Pancreas (tissue), 10 donors: ENCODE measurements around the gene IMPG2. TPM values are rescaled to one million over a fixed set of nuclear protein-coding genes. Genes with fewer than 3 reads are reported as not detected.

ENCODE experiments used
- ATAC-seq, 4 donors: fragments of 200-7000 bp; cut with Tn5 transposase; one replicate each; pipeline versions ENCODE4 v1.8.0 to v1.9.1; 2020; ENCODE audit warnings: mild to moderate bottlenecking in 4 of 4, moderate library complexity in 4 of 4
- DNase-seq, 6 donors: peaks; one replicate each; pipeline ENCODE4 v3.0.0-alpha.2; 2020
- FAIRE-seq: peaks from 2 replicates; lab custom pipeline; 2012; peaks lifted over from hg19 to GRCh38; lab: Jason Lieb, UNC
- H3K27ac ChIP-seq, 4 donors: fragments of 200-600 bp; sonication (generic); 1 replicate in 3 of 4; 2 replicates in 1 of 4; pipeline versions ENCODE4 v1.5.0 to v1.8.0; 2020
- H3K27me3 ChIP-seq, 4 donors: fragments of 200-600 bp; one replicate each; pipeline ENCODE4 v1.8.0; 2021
- H3K36me3 ChIP-seq, 3 donors: fragments of 200-600 bp; sonication (generic) in 1 of 3; one replicate each; pipeline versions ENCODE4 v1.5.0 to v1.8.0; 2020 to 2021
- H3K4me1 ChIP-seq, 3 donors: fragments of 200-600 bp; one replicate each; pipeline ENCODE4 v1.8.0; 2021
- H3K4me3 ChIP-seq, 4 donors: fragments of 200-600 bp; sonication (generic) in 2 of 4; one replicate each; pipeline versions ENCODE4 v1.5.0 to v1.8.0; 2020 to 2021
- H3K9me3 ChIP-seq, 4 donors: fragments of 200-600 bp; one replicate each; pipeline ENCODE4 v1.8.0; 2021
- CTCF ChIP-seq, 4 donors: fragments of 200-600 bp; sonication (generic) in 3 of 4; IDR thresholded peaks; one replicate each; pipeline versions ENCODE4 v1.5.0 to v1.8.0; 2021; ENCODE audit warnings: antibody characterized with exemption in 4 of 4
- WGBS, 2 donors: extraction: QIAGEN DNeasy Blood & Tissue Kit; methylation state at CpG; one replicate each; pipeline ENCODE4 v1.1.7; 2013; 5-methylcytosine and 5-hydroxymethylcytosine counted together
- intact Hi-C, 3 donors: fragments of 100-400 bp; cut with DNase I; formaldehyde crosslinking; loops; one replicate each; pipeline versions ENCODE4 v1.11.1 to v1.14.2; 2022
- polyA plus RNA-seq, 2 donors: library from polyadenylated mRNA; stranded (reverse); fragments of 200-250 nt; gene quantifications; one replicate each; pipeline ENCODE4 v1.2.3, GENCODE V29; 2013
- total RNA-seq, 6 donors: library from RNA; stranded (reverse); fragmentation: NEBNext Ultra II Directional in 4 of 6; extraction: Animal tissue kit (Norgen Biotek cat#: 25700) in 4 of 6; gene quantifications; one replicate each; pipeline versions ENCODE4 v1.2.1 to v1.2.4, GENCODE V29; 2021 to 2023
- donor health status: healthy with polysubstance abuse.
- donor health status: DM: no; HTN: no; CAD: no; lungs with moderate emphysema.
- donor health status: DM: no; HTN: no; CAD: no.
- donor health status: control.
- donor health status: control.
- donor health status: Bipolar disorder and iron deficiency.
- donor health status: DM: yes; HTN: yes; CAD: no.
- donor health status: DM: no; HTN: no; CAD: no.
- donor health status: DM: no; HTN: no; CAD: no.
- donor health status: DM: yes; HTN: yes; CAD: no.

The IMPG2 gene
- total and polyA plus RNA-seq, 8 donors, result 0.04 to 0.19 (median 0.09) TPM

GRCh38 chr3:101256511-101256910, 63.9 kb downstream of the IMPG2 start:
- Histone ChIP-seq H3K4me1 (no peaks in the 10 kb centered on the region), H3K36me3 (no peaks in the 10 kb centered on the region), H3K9me3 (no peaks in the 10 kb centered on the region), H3K27ac (no peak overlapping the region), H3K4me3 (no peak overlapping the region), H3K27me3 (no peaks in the 10 kb centered on the region)
- DNase-seq (no peak), ATAC-seq (no peak), FAIRE-seq (no peak)
- no peak for TF ChIP-seq CTCF (IDR thresholded peaks at IDR 0.05)
- WGBS, 2 donors, result 49 to 56% methylated on average over 3 of the region's 3 CpGs
- intact Hi-C loops, result no loop called here

- WGBS, 2 donors, result 69 to 77% methylated on average over 2 of the region's 2 CpGs
- Histone ChIP-seq H3K4me1 (no peaks in the 10 kb centered on the region), H3K9me3 (no peaks in the 10 kb centered on the region), H3K27ac (no peak overlapping the region), H3K4me3 (no peak overlapping the region), H3K36me3 (no peaks in the 10 kb centered on the region), H3K27me3 (no peaks in the 10 kb centered on the region)
- FAIRE-seq (no peak), ATAC-seq (no peak), DNase-seq (no peak)
- TF ChIP-seq CTCF (IDR thresholded peaks at IDR 0.05), result no peak
- intact Hi-C loops, result no loop called here
Measured at GRCh38 chr3:101255441-101255840, 64.9 kb downstream of the IMPG2 start.

GRCh38 chr3:101253396-101253795, 67.0 kb downstream of the IMPG2 start:
- DNase-seq (no peak), FAIRE-seq (no peak), ATAC-seq (no peak)
- intact Hi-C loops, result no loop called here
- 88 to 94% methylated on average over 3 of the region's 3 CpGs for WGBS, 2 donors
- no peaks in the 10 kb centered on the region for H3K9me3 ChIP-seq
- no peaks in the 10 kb centered on the region for H3K36me3 ChIP-seq
- no peak overlapping the region for H3K4me3 ChIP-seq
- no peak overlapping the region for H3K27ac ChIP-seq
- no peaks in the 10 kb centered on the region for H3K27me3 ChIP-seq
- no peaks in the 10 kb centered on the region for H3K4me1 ChIP-seq
- no peak for TF ChIP-seq CTCF (IDR thresholded peaks at IDR 0.05)

- Histone ChIP-seq H3K4me1 (no peaks in the 10 kb centered on the region), H3K36me3 (no peaks in the 10 kb centered on the region), H3K4me3 (no peak overlapping the region), H3K9me3 (no peaks in the 10 kb centered on the region), H3K27ac (no peak overlapping the region), H3K27me3 (no peaks in the 10 kb centered on the region)
- intact Hi-C loops, result no loop called here
- ATAC-seq, result no peak
- 92 to 95% methylated on average over 2 of the region's 2 CpGs for WGBS, 2 donors
- no peak for FAIRE-seq
- DNase-seq, result no peak
- no peak for TF ChIP-seq CTCF (IDR thresholded peaks at IDR 0.05)
Measured at GRCh38 chr3:101252945-101253344, 67.4 kb downstream of the IMPG2 start.

- FAIRE-seq, result no peak
- intact Hi-C loops, result no loop called here
- Histone ChIP-seq H3K9me3 (no peaks in the 10 kb centered on the region), H3K4me3 (no peak overlapping the region), H3K27me3 (no peaks in the 10 kb centered on the region), H3K4me1 (no peaks in the 10 kb centered on the region), H3K27ac (no peak overlapping the region), H3K36me3 (no peaks in the 10 kb centered on the region)
- TF ChIP-seq CTCF (IDR thresholded peaks at IDR 0.05), result no peak
- DNase-seq, result no peak
- WGBS, 2 donors, result 75 to 85% methylated on average over 1 of the region's 1 CpG
- peak in 1 of 4 donors; percentile 8 for ATAC-seq
Measured at GRCh38 chr3:101252307-101252706, 68.1 kb downstream of the IMPG2 start.
